OCI-LY3 (cell line): ENCODE results near the gene MED12L.

ENCODE experiments used
- H2AFZ ChIP-seq: fragments of 200-600, 300-600 bp; shearing (Covaris generic); 2 replicates; pipeline ENCODE4 v1.6.0; 2014; ENCODE audit warnings: antibody characterized with exemption, low read depth, low read length
- H3K27ac ChIP-seq: fragments of 200-600, 300-600 bp; sonication (generic); 2 replicates; pipeline ENCODE4 v1.5.1; 2014; ENCODE audit warnings: mild to moderate bottlenecking, low read length, moderate library complexity, mixed read lengths
- H3K27me3 ChIP-seq: fragments of 200-600, 300-600 bp; sonication (generic); 2 replicates; pipeline ENCODE4 v1.6.1; 2014; ENCODE audit warnings: low read depth, low read length, mixed read lengths
- H3K36me3 ChIP-seq: fragments of 200-600, 300-600 bp; sonication (generic); replicated peaks from 2 replicates; pipeline ENCODE3; 2014; ENCODE audit warnings: low read depth, low read length, mixed read lengths
- H3K4me1 ChIP-seq: fragments of 300-600, 200-600 bp; sonication (generic); 2 replicates; pipeline ENCODE4 v1.6.1; 2014; ENCODE audit warnings: low read length, mixed read lengths
- H3K4me2 ChIP-seq: fragments of 200-600, 300-600 bp; sonication (generic); 2 replicates; pipeline ENCODE4 v1.6.1; 2014; ENCODE audit warnings: low read length, mixed read lengths
- H3K4me3 ChIP-seq: fragments of 300-600, 200-600 bp; sonication (generic); 2 replicates; pipeline ENCODE4 v1.5.1; 2014; ENCODE audit warnings: antibody characterized with exemption, mild to moderate bottlenecking, low read length, moderate library complexity
- H3K79me2 ChIP-seq: fragments of 300-600, 200-600 bp; shearing (Covaris generic); 2 replicates; pipeline ENCODE4 v1.6.1; 2014; ENCODE audit warnings: mild to moderate bottlenecking, low read length, mixed read lengths
- H3K9ac ChIP-seq: fragments of 300-600, 200-600 bp; shearing (Covaris generic); 2 replicates; pipeline ENCODE4 v1.6.0; 2014; ENCODE audit warnings: mild to moderate bottlenecking, low read length, moderate library complexity
- H3K9me3 ChIP-seq: fragments of 200-600, 300-600 bp; shearing (Covaris generic); 2 replicates; pipeline ENCODE4 v1.6.1; 2014; ENCODE audit warnings: low read length, mixed read lengths; ENCODE audit not compliant: insufficient read depth
- H4K20me1 ChIP-seq: fragments of 200-600, 300-600 bp; sonication (generic); 2 replicates; pipeline ENCODE4 v1.6.1; 2016; ENCODE audit warnings: low read length, mixed read lengths; ENCODE audit not compliant: insufficient read depth
- EZH2phosphoT487 ChIP-seq: fragments of 200-600 bp; shearing (Covaris generic); IDR thresholded peaks from 2 replicates; pipeline ENCODE4 v1.6.1; 2018; ENCODE audit warnings: antibody characterized with exemption, mixed run types, low read depth
- TF ChIP-seq, protein P1 (sequence below): fragments of 200-600, 300-600 bp; sonication (generic); IDR thresholded peaks from 2 replicates; pipeline ENCODE4 v1.5.1; 2014; ENCODE audit warnings: antibody characterized with exemption, low read length, low read depth

The MED12L gene

DNA sequence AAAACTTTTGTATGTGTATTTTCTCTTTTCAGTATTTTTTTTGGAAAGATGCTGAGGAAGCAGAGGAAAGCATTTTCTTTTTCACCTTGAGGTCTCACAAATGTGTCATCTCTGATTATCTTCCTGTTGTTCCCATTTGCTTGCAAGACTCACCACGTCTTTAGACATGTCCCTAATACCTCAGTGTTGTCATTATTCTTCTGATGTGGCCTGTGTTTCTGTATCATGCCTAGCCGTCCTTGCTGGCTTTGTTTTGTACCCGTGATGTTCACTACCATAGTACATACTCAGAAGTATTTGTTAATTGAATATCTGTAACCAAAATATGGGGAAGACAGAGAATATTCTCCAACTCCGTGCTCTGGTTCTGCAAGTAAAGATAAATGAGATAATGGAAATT is 197.9 kb downstream of the MED12L start:
- Histone ChIP-seq H3K27me3 (no peaks in the 10 kb centered on the region), H3K27ac (no peak overlapping the region), H3K9ac (no peak overlapping the region), H3K36me3 (no peaks in the 10 kb centered on the region), H3K4me3 (no peak overlapping the region), H2AFZ (no peak overlapping the region), H3K79me2 (peaks cover 4% of the 10 kb centered on the region; the same call in 1 of the 2 replicates), H3K9me3 (no peaks in the 10 kb centered on the region), H3K4me2 (no peak overlapping the region), H4K20me1 (no peaks in the 10 kb centered on the region), H3K4me1 (peaks cover 28% of the 10 kb centered on the region)
- TF ChIP-seq, protein P1, sequence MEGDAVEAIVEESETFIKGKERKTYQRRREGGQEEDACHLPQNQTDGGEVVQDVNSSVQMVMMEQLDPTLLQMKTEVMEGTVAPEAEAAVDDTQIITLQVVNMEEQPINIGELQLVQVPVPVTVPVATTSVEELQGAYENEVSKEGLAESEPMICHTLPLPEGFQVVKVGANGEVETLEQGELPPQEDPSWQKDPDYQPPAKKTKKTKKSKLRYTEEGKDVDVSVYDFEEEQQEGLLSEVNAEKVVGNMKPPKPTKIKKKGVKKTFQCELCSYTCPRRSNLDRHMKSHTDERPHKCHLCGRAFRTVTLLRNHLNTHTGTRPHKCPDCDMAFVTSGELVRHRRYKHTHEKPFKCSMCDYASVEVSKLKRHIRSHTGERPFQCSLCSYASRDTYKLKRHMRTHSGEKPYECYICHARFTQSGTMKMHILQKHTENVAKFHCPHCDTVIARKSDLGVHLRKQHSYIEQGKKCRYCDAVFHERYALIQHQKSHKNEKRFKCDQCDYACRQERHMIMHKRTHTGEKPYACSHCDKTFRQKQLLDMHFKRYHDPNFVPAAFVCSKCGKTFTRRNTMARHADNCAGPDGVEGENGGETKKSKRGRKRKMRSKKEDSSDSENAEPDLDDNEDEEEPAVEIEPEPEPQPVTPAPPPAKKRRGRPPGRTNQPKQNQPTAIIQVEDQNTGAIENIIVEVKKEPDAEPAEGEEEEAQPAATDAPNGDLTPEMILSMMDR = no peak
- TF ChIP-seq EZH2phosphoT487 = no peak

DNA sequence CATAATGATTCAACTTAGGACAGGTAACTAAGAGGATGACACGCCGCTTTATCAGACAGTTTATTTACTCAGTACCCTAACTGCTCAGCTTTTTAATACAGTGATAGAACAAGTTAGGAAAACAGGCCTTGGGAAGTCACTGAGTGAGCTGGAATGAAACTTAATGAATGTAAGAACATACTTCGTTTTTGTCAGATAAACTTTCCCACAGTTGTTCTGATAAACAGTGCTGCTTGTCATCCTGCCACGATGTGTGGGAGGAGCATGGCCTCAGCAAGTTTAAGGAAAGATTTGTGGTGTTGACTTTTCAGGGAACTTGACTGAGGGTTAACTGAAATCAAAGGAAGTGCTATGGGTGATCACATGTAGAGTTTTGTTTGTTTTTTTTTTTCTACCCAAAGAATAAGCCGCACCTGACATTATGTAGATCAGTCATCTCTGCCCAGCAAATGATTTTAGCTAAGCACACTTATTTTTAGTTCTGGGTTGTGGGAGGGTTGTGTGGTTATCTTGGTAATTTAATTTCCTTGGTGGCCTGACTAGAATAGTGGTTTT is 198.5 kb downstream of the MED12L start:
- Histone ChIP-seq H4K20me1 (no peaks in the 10 kb centered on the region), H3K4me1 (peaks cover 28% of the 10 kb centered on the region), H3K4me2 (no peak overlapping the region), H2AFZ (no peak overlapping the region), H3K9ac (no peak overlapping the region), H3K27ac (no peak overlapping the region), H3K36me3 (no peaks in the 10 kb centered on the region), H3K79me2 (no peaks in the 10 kb centered on the region; the same call in 1 of the 2 replicates), H3K27me3 (no peaks in the 10 kb centered on the region), H3K4me3 (no peak overlapping the region), H3K9me3 (no peaks in the 10 kb centered on the region)
- TF ChIP-seq, protein P1 = no peak
- no peak for TF ChIP-seq EZH2phosphoT487

DNA sequence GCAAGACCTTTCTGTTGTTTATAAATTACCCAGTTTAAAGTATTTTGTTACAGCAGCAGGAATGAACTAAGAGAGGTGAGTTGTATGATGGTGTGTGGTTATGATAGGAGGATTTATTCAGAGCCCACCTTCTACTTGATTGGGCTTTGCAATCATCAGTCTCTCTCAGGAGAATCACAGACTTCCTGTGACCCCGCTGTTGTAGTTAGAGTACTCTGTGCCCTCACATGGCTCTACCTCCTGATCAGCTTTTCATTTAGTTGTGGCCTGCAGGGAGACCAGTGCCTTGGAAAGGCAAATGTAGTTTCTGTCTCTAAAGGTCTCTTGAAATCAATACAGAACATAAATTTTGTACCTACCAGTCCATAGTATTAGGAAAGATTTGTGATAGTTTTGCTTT is 200.5 kb downstream of the MED12L start:
- H3K79me2 ChIP-seq = no peaks in the 10 kb centered on the region
- no peaks in the 10 kb centered on the region for H3K36me3 ChIP-seq
- TF ChIP-seq, protein P1 = no peak
- no peak for TF ChIP-seq EZH2phosphoT487

DNA sequence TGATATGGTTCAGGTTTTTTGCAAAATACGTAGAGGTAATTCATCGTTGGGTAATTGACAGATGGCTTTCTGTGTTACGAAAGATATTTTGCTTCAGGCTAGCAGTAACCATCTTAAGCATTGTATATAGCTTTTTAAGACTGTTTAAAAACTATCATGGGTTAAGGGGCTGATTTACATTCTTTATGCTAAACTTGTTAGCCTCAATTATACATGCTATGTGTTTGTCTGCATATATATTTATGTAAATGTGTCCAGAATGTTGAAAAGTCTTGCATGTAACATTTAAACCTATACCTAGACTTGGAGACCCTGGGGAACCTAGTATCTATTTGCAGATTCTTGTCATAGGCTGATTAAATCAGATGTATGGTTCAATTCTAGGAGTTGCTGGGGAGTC is 204.0 kb downstream of the MED12L start:
- H3K79me2 ChIP-seq = no peaks in the 10 kb centered on the region
- TF ChIP-seq, protein P1 = no peak
- TF ChIP-seq EZH2phosphoT487 = no peak
- no peak overlapping the region for H2AFZ ChIP-seq
- no peak overlapping the region for H3K27ac ChIP-seq
- H3K4me1 ChIP-seq = peaks cover 12% of the 10 kb centered on the region
- H4K20me1 ChIP-seq = no peaks in the 10 kb centered on the region
- no peaks in the 10 kb centered on the region for H3K9me3 ChIP-seq
- H3K4me2 ChIP-seq = peak overlapping the region; percentile 41
- no peak overlapping the region for H3K9ac ChIP-seq
- no peaks in the 10 kb centered on the region for H3K27me3 ChIP-seq
- no peaks in the 10 kb centered on the region for H3K36me3 ChIP-seq
- no peak overlapping the region for H3K4me3 ChIP-seq

More for the DNA sequence above, 200.5 kb downstream of the MED12L start:
- Histone ChIP-seq H4K20me1 (no peaks in the 10 kb centered on the region), H3K9me3 (no peaks in the 10 kb centered on the region), H3K27me3 (no peaks in the 10 kb centered on the region), H2AFZ (no peak overlapping the region), H3K4me1 (peaks cover 17% of the 10 kb centered on the region), H3K27ac (no peak overlapping the region), H3K4me3 (no peak overlapping the region), H3K9ac (no peak overlapping the region), H3K4me2 (no peak overlapping the region)
